Activated gamma-delta T cell (primary cell): ENCODE measurements around the gene BGN.

Source experiments
- DNase-seq: peaks from one replicate; lab custom pipeline; 2025; lab: John Stamatoyannopoulos, UW

BGN gene

DNA sequence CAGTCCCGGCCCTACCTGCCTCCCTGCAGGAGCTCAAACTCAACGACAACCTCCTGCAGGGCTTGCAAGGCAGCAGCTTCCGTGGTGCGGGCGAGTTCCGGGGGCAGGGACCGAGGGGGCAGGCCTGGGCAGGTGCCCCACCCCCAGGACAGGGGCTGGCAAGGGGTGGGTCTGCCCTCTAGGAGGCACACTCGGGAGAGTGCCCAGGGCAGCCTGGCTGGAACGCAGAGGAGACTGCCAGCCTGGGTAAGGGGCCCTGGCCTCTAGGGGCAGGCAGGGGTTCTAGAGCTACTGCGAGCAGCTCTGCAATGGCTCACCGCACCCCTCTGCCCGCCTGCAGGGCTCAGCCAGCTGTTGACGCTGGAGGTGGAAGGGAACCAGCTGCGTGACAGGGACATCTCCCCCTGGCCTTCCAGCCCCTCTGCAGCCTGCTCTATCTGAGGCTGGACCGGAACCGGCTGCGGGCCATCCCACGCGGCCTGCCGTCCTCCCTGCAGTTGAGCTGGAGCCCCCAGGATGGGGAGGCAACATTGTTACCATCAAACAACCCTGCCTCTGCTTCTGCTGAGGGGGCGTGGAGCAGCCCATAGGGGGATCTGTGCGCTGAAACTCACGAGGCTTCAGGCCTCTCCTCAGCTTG is 12.3 kb upstream of the BGN start:
- DNase-seq: no peak

DNA sequence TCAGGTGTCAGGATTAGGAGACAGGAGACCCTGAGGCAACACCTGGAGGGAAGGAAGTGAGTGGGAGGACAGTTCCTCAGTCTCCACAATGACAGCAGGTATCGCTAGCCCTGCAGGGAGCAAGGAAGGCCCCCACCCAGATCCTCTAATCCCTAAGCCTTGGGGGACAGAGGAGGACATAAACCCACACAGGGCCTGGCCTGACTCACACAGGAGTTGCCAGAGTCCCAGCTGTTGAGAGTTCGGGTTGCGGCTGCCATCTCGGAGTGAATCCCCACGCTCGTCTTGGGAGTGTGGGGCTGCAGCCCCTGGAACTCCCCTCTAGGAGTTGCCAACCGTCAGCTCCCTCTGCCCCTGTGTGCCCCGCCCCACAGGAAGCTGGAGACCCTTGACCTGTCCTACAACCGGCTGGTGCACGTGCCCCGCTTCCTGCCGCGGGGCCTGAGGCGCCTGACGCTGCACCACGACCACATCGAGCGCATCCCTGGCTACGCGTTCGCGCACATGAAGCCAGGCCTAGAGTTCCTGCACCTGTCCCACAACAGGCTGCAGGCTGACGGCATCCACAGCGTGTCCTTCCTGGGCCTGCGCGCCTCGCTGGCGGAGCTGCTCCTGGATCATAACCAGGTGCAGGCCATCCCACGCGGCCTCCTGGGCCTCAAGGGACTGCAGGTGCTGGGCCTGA is 9.2 kb upstream of the BGN start:
- no peak for DNase-seq

DNA sequence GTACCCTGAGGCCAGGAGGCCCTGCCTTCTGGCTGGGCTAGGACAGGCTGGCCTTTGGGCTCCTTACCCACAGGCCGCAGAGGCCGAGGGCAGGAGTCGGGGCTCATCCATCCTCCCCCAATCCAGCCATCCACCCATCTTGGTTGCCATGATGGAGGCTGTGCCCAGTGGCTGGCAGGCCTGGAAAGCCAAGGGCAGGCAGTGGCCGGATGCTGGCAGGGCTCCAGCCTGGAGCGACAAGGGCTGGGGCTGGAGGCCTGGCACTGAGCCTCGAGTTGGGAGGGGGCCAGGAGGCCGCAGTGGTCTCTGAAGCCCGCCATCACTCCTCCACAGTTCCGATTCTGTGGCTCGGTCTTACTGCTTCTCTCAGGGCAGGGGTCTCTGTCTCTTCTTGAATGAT is 8.6 kb upstream of the BGN start:
- no peak for DNase-seq

DNA sequence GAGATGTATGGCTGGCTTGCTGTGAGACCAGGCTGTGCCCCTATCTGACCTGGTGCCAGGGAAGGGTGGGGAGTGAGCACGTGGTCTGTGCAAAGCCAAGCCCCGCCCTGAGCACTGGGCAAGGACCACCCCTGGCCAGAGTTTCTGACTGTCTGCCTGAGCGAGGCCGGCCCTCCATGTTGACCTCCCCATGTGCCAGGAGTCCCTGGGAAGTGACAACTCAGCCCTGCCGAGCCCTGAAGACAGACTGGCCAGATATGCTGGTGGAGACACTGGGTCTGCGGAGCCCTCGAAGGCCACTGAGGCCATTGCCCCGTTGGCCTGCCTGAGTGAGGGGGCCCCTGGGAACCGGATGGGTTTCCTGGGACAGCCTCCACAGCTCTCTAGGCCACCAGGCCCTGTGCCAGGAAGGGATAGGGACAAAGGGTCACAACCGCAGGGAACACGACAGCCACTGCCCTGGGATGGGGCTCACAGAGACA is 7.1 kb upstream of the BGN start:
- no peak for DNase-seq

DNA sequence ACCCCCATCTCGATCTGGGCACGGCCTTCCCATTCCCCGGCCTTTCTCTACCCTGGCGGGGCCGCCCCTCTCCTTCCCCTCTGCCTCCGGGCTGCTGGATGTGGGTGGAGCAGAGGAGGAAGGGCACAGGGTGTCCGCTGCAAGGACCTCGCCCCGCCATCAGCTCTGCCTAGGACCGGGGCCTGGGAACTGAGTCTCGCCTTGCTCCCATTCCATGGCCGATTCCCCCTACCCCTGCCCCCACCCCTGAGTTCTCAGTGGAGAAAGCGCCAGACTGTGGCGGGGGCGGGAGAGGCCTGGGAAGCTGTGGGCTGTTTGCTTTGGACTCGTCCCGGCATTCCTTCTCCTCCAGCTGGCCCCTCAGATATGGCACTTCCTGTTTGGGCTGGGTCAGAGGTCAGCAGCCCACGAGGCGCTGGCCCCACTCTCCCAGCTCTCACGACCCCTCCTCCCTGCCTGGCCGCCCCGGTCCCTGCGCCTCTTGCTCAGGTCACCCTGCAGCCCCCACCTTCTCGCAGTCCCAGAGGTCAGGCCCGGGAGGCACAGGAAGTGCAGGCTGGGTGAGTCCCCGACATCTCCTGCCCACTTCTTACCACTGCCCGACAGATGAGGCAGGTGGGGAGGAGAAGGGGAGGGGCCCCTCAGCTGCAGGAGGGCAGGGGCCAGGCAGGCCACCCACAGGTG is 6.4 kb upstream of the BGN start:
- no peak for DNase-seq

DNA sequence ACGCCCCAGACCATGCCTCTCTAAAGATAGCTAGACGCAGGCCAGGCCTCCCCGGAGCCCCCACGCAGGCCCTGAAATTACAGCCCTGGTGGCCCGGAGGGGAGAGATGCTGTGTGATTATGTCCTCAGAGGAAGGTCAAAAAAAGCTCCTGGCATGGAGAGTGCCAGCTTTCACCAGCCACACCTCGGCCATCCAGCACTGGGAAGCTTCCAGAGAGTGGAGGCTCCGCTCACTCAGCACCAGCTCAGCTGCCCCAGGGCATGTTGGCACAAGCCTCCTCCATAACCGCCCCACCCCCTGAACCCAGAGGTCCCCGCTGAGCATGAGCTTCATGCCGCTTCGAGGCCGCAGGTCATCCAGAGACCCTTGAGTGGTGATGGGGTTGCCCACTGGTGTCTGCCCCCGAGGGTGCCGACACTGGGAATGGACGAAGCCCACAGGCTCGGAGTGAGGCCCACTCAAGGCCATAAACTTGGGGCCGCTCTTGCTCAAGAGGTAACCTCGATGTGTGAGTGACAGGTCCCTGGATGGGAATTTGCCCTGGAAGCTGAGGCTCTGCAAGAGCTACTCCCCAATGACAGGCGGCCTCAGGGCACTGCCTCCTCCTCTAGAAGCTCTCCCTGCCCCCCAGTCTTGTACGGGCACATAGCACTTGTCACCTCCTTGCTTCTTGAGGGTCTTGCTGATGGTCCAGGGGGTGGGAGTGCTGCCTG is 4.4 kb upstream of the BGN start:
- no peak for DNase-seq

DNA sequence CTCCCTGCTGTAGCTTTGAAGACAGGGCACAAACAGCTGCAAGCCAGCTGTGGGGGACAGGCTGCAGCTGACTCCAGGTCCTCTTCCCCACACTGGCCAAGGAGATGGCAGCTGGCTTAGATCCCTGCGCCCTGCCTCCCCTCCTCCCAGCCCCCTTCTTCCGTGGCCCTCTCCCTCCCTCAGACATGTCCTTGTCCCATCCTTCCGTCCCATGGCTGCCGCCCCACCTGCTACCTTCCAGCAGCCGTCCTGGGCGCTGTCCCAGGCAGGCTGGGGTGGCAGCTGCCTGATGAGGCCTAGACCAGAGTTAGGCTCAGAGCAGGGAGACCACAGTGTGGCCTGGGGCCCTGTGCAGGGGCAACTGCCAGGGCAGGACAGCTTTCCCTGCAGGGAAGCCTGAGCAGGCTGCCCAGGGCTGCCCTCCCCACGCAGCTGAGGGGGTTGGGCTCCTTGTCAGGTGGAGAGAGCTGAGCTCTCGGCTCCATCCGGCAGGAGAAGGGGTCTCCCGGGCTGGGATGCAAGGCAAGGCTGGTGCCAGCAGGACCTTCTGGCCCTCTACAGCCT is 3.3 kb upstream of the BGN start:
- DNase-seq: no peak

DNA sequence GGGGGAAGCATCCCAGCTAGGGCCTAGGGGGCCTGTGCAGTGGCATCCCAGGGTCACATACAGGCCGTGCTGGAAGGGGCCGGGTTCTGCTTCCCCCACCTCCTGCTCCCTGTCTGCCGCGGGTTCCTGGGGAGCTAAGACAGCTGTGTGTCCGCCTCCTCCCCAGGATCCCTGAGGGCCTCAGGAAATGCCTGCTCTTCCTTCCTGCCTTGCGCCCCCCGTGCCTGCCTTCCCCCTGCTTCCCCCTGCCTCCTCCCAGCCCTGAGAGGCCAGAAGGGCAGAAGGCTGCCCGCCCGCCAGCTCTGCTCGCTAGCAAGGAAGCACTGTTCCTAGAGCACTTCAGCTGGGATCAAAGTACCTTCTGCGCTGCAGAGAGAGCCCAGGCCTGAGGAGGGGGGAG is 2.9 kb upstream of the BGN start:
- no peak for DNase-seq

DNA sequence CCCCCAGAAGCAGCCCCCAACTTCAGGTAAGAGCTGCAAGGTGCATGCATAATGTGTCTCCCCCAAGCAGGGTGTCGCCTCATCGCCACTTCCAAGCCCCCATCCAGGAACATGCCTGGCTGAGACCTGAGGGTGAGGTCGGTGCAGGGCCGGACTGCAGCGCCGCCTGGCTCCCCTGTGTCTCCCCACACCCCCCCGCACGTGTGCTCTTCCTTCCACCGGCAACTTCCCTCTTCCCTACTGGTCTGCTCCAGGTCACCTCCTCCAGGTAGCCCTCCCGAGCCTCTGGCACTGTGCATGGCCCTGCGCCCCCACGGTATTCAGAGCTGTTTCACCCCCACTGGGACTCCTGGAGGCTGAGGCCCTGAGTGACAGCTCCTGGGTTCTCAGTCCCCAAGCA is 2.2 kb upstream of the BGN start:
- no peak for DNase-seq

DNA sequence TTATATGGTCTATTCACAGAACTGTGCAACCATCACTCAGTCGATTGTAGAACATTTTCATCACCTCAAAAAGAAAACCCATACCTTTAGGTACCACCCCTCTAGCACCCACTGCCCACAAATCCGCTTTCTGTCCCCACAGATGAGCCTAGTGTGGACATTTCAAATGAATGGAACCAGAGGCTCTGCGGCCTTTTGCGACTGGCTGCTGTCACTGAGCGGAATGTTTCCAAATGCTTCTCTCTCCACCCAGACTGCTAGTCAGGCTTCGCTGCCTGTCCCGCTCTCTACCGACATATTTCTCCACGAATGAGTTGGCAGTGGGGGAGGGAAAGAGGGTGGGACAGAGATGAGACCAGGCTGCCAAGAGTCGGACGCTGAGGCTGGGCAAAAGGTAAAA is 1.7 kb upstream of the BGN start:
- DNase-seq: no peak

DNA sequence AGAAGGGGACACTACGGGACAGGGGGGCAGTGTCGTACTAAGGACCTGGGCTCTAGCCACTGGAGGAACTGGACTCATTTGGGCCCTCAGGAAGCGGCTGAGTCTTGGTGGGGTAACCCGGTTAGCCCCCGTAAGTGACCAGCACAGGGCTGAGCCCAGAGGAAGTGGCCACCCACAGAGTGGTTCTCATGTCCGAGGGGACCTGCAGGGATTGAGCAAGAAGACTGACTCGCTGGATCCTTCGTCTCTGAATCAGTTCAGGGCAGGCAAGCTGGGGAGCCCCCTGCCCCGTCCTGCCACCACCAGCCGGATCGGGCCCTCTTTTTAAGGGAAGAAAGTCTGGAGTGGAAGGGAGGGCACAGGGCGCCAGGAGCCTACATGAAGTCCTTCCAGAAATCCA is 719 bp upstream of the BGN start:
- no peak for DNase-seq

DNA sequence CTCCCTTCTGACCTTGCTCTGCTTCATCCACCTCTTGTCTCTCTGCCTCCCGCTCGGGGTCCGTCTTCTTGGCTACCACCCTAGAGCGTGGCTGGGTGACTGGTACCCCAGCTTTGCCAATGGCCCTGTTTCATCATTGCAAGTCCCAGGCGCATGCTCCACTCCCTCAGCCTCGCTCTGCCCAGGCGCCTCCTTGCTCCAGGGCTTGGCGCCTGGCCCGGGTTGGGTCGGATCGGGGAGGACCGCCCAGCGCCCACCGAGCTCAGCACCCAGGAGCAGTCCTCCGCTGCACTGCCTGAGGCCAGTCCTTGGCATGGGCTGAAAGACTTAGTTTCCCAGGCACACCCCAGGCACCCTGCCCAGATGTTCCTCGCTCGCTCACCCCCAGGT is 577 bp downstream of the BGN start:
- DNase-seq: no peak

DNA sequence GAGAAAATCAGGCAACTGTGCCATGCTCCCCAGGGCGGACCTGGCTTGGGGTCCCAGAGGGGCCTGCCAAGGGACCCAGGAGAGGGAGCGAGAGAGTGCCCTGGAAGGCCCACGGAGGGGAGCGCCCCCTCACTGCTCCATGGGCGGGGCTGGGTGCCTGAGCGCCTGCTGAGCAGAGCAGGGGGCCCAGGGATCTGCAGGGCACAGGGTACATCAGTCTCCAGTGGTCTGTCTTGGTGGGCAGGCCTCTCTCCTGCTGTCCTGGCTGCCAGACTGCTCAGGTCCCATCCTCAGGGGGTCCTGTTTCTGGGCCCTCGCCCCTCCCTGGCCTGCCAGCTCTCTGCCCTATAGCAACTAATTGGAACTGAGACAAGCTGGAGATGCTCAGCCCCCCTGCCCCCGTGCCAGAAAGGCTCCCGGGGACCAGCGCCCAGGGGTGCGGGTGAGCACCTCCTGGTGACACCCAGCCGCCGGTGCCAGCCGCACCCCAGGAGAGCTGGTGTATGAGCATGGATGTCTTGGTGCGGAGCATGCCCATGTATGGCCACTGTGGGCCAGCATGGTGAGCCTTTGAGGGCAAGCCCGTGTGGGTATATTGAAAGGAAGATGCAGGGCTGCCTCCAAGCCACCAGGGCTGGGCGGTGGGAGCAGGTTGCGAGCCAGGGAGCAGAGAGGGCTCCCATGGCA is 1.3 kb downstream of the BGN start:
- DNase-seq: no peak

DNA sequence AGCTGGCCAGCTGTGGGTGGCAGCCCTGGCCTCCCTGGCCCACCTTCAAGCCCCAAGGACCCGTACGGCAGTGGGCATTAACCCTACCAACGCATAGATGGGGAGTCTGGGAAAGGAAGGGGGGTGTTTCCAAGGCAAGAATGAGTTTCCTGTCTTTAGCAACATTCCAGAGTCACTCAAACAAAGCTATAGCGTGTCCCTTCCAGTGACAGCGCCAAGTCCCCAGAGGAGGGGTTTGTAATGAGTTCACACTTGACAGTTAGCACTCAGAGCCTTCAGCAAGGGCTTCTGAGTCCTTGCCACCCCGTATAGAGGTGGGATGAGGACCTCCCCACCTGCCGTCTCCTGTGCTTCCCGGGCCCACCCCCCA is 1.8 kb downstream of the BGN start:
- DNase-seq: no peak

DNA sequence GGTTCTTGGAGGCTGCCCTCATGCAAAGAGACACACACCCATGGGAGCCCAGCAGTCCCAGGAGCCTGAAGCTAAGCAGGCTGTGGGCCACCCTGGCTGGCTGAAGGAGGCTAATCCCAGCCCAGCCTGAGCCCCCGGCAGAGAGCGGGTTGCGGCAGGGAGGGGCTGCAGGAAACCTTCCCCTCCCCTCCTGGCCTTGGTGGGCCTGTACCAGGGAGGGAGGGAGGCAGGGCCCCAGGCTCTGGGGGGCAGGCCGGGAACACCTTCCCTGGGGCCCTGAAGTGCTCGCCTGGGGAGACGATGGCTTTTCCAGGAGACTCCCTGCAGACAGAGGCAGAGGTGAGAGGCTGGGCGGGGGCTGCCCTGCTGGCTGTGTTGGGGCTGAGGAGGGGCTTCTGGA is 3.7 kb downstream of the BGN start:
- DNase-seq: no peak

DNA sequence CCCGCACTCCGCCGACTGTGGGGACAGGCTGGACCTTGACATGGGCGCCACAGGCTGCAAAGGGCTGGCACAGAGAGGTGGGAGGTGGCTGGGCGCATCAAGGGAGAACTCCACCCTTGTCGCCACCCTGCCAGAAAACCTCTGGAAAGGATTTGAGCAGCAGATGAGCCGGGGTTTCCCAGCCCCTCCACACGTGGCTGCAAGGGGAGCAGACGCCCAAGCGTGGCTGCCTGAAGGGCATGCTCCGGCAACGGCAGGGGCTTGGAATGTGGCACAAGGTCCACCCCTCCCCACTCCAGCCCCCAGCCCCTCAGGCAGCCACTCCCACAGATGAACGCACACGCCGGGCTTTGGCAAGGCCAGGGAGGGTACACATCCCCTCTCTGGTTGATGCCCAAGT is 4.6 kb downstream of the BGN start:
- DNase-seq: no peak

DNA sequence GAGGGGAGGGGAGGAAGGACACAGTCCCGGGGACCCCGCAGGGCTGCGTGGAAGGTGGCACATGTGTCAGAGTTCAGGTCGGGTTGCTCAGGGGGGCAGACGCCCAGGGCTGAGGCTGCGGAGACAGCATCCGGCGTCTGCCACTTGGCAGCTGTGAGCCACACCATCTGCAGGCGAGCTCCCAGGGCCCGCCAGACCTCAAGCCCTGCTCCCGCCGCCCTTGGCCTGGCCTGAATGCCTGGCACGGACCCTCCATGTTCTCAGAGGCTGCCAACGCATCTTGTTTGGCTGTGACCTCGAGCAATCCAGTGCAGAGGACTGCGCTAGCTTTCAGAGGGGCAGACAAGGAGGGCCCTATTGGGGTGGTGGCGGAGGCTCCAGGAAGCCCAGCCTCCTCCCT is 5.1 kb downstream of the BGN start:
- no peak for DNase-seq

DNA sequence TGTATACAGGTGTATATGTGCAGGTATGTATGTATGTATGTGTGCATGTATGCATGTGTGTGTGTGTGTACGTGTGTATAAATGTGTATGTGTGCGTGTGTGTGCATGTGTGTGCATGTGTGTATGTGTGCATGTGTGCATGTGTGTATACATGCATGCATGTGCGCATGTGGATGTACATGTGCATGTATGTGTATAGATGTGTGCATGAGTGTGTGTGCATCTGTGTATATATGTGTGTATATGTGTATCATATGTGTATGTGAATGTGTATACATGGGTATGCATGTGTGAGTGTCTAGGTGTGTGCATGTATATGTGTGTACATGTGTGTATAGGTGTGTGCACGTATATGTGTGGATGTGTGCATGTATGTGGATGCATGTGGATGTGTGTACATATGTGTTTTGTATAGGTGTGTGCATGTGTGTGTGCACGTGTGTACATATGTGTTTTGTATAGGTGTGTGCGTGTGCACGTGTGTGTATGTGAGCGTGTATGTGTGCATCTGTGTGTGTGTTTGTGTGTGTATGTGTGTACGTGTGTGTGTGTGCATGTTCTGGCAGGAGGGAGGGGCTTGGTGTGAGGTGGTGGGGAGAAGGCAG is 6.0 kb downstream of the BGN start:
- no peak for DNase-seq

DNA sequence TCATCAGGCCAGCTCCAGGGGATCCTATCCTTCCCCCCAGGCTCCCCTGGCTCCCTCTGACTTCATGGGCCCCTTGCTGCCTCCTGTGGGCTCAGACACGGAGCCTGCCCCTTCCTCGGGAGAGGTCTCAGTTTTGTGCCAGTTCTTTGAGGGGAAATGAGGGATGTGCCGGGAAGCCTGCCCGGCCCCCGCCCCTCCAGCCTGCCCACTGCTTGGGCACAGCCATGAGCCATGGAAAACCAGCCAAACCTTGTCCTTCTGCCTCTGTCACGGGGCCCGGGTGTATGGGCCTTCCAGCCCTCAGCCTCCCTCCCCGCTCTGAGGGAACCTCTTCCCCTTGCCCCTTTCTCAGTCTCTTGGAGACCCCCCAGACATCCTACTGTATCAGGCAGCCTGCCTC is 6.8 kb downstream of the BGN start:
- DNase-seq: no peak

DNA sequence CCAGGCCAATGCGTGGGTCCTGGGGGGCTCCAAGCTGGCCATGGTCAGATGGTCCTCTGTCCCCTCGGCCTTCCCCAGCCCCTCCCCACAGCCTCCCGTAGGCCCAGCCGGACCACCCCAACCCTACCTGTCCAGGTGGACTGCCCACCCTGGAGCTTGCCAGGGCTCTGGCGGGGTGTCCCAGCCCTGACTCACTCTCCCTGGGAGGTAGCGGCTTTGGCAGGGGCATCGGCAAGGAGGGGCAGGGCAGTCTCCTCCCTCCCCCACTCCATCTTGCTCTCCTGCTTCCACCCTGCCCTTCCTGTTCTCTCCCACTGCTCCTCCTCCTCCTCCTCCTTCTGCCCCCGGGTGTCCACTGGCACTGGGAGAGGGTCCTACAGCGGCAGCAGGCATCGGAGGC is 7.4 kb downstream of the BGN start:
- DNase-seq: no peak

DNA sequence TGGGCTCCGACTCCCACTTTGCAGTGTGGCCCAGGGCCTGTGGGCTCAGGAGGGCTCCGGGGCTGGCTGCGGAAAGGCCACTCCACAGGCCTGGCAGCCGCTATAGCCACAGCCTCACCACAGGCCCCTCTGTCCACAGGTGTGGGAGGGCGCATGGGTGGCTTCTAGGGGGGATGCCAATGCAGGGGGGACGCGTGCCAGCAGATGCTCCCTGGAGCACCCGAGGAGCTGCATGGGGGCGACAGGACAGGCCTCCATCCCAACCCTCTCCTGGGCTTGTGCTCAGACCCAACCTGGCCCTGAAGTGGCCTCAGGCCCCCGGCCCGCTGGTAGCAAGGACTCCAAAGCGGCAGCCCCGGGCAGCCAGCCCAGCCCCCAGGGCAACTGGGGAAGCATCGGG is 8.0 kb downstream of the BGN start:
- DNase-seq: no peak
